NT2/D1 (cell line): ENCODE data around the gene NEK9.

Experiments used
- DNase-seq: peaks from one replicate; pipeline ENCODE4 v3.0.0-alpha.2; 2011; ENCODE audit warnings: low read depth, low spot score
- H3K27me3 ChIP-seq: 2 replicates; pipeline ENCODE4 v1.6.0; 2011; ENCODE audit warnings: mild to moderate bottlenecking; ENCODE audit not compliant: insufficient read length, insufficient read depth
- H3K36me3 ChIP-seq: 2 replicates; pipeline ENCODE4 v1.6.1; 2011; ENCODE audit warnings: mild to moderate bottlenecking, low read length, mixed read lengths; ENCODE audit not compliant: insufficient read depth, insufficient read length
- H3K4me1 ChIP-seq: 2 replicates; pipeline ENCODE4 v1.5.1; 2011; ENCODE audit not compliant: insufficient read depth, insufficient read length
- H3K4me3 ChIP-seq: 2 replicates; pipeline ENCODE4 v1.5.1; 2011; ENCODE audit warnings: low read depth; ENCODE audit not compliant: insufficient read length
- H3K9ac ChIP-seq: 2 replicates; pipeline ENCODE4 v1.6.0; 2011; ENCODE audit warnings: low read depth; ENCODE audit not compliant: insufficient read length
- H3K9me3 ChIP-seq: 2 replicates; pipeline ENCODE4 v1.5.1; 2011; ENCODE audit warnings: mild to moderate bottlenecking, low read length; ENCODE audit not compliant: insufficient read depth
- SUZ12 ChIP-seq: IDR thresholded peaks from 2 replicates; pipeline ENCODE4 v1.6.1; 2011; ENCODE audit not compliant: insufficient read length, insufficient read depth; ENCODE audit errors: extremely low read depth
- YY1 ChIP-seq: IDR thresholded peaks from 2 replicates; pipeline ENCODE4 v1.6.1; 2011; ENCODE audit not compliant: insufficient read length, insufficient read depth
- ZNF274 ChIP-seq: IDR thresholded peaks from 2 replicates; pipeline ENCODE4 v1.6.1; 2011; ENCODE audit warnings: mild to moderate bottlenecking, low read depth, low read length

The NEK9 gene

GRCh38 chr14:75098212-75098611 lies 28.6 kb downstream of the NEK9 start:
- Histone ChIP-seq H3K4me3 (no peak overlapping the region), H3K27me3 (no peaks in the 10 kb centered on the region), H3K36me3 (peaks cover 67% of the 10 kb centered on the region), H3K9ac (no peak overlapping the region), H3K9me3 (no peaks in the 10 kb centered on the region), H3K4me1 (no peaks in the 10 kb centered on the region)
- DNase-seq: no peak
- TF ChIP-seq YY1 (no peak), SUZ12 (no peak), ZNF274 (no peak)

DNA sequence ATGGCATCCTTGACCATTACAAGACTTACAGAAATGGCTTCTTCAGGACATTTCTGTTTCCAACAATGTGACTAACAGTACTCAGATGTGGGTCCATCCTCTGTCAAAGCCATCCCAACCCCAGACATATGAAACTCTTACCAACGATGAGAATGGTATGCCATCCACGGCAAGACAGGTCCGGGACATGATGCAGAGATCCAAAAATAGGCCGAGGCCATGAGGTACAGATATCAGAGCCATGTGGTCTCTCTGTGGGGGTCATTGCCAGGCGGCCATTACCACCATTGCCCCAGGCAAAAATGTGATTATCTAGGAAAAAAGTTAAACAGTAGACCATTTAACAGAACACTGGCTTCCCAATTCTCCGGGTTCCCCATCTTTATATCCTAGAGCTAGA lies 29.9 kb downstream of the NEK9 start:
- Histone ChIP-seq H3K4me3 (no peak overlapping the region), H3K36me3 (peaks cover 67% of the 10 kb centered on the region), H3K9me3 (no peaks in the 10 kb centered on the region), H3K4me1 (no peaks in the 10 kb centered on the region), H3K9ac (no peak overlapping the region), H3K27me3 (no peaks in the 10 kb centered on the region)
- DNase-seq: no peak
- no peak for TF ChIP-seq YY1

GRCh38 chr14:75095690-75096089 lies 31.2 kb downstream of the NEK9 start:
- Histone ChIP-seq H3K27me3 (no peaks in the 10 kb centered on the region), H3K9me3 (no peaks in the 10 kb centered on the region), H3K9ac (no peak overlapping the region), H3K4me3 (no peak overlapping the region), H3K36me3 (peaks cover 64% of the 10 kb centered on the region), H3K4me1 (no peaks in the 10 kb centered on the region)
- no peak for DNase-seq
- TF ChIP-seq SUZ12 (no peak), ZNF274 (no peak), YY1 (no peak)

- Histone ChIP-seq H3K4me1 (no peaks in the 10 kb centered on the region), H3K36me3 (peaks cover 70% of the 10 kb centered on the region), H3K4me3 (no peak overlapping the region), H3K9me3 (no peaks in the 10 kb centered on the region), H3K9ac (no peak overlapping the region), H3K27me3 (no peaks in the 10 kb centered on the region)
- DNase-seq: no peak
- TF ChIP-seq YY1 (no peak), ZNF274 (no peak), SUZ12 (no peak)
Observed at GRCh38 chr14:75094896-75095295, 32.0 kb downstream of the NEK9 start.

DNA sequence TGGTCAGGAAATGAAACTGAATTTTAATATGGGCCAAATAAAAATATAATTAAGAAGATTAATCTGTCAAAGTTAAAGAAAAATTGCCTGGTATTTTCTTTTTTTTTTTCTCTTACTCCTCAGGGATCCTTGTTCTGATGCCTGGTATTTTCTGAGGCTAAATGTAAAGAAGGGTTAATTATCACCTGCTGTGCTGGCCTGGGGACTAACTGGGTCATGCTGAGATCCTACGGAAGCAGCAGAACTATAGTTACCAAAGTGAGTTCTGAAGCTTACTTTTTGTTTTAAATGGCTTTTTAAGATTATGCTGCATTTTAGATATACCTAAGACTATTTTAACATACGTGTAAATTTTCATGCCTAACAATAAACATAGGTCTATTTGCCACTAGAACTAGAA lies 34.1 kb downstream of the NEK9 start:
- H3K27me3 ChIP-seq: no peaks in the 10 kb centered on the region
- DNase-seq: no peak
- peaks cover 68% of the 10 kb centered on the region for H3K36me3 ChIP-seq
- no peak overlapping the region for H3K4me3 ChIP-seq
- H3K9me3 ChIP-seq: no peaks in the 10 kb centered on the region
- H3K9ac ChIP-seq: no peak overlapping the region
- TF ChIP-seq YY1 (no peak), SUZ12 (no peak), ZNF274 (no peak)
- H3K4me1 ChIP-seq: no peaks in the 10 kb centered on the region

DNA sequence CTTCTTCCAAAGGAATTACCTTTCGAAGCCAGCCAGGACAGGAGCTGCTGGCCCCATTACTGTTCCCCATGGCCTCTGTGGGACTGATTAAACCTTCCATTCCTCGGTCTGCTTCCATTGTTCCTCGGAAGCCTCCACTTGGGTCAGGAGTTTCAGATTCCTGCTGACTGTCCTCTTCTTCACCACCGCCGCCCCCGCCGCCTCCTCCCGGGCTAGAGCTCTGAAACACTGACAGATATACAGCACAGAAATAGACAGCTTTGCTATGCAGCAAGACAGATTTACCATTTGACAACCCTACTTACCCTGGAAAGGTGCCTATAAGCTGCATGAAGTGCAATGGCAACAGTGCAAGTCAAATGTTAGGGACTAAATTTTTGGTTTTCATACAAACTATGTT lies 35.6 kb downstream of the NEK9 start:
- no peak overlapping the region for H3K4me3 ChIP-seq
- no peaks in the 10 kb centered on the region for H3K27me3 ChIP-seq
- H3K9ac ChIP-seq: no peak overlapping the region
- TF ChIP-seq SUZ12: no peak
- no peak for TF ChIP-seq YY1
- no peak for TF ChIP-seq ZNF274
- H3K9me3 ChIP-seq: no peaks in the 10 kb centered on the region
- DNase-seq: no peak
- no peaks in the 10 kb centered on the region for H3K4me1 ChIP-seq
- H3K36me3 ChIP-seq: peaks cover 68% of the 10 kb centered on the region

- no peak overlapping the region for H3K9ac ChIP-seq
- no peak for DNase-seq
- no peaks in the 10 kb centered on the region for H3K9me3 ChIP-seq
- peaks cover 66% of the 10 kb centered on the region for H3K36me3 ChIP-seq
- no peaks in the 10 kb centered on the region for H3K4me1 ChIP-seq
- no peak for TF ChIP-seq SUZ12
- no peak for TF ChIP-seq ZNF274
- no peak for TF ChIP-seq YY1
- no peaks in the 10 kb centered on the region for H3K27me3 ChIP-seq
- H3K4me3 ChIP-seq: no peak overlapping the region
Observed at GRCh38 chr14:75090353-75090752, 36.5 kb downstream of the NEK9 start.
